Suppressor macrophage (primary cell): ENCODE results near the gene LHFPL6.
"Not testable (repeated sequence)": the region's sequence is repeated elsewhere in the genome, so short reads cannot be mapped to it uniquely, and the experiment has no call there.

Experiments
- DNase-seq, 4 experiments: peaks; one replicate each; pipeline ENCODE4 v3.0.0-alpha.2; 2020 to 2022

LHFPL6 gene

GRCh38 chr13:39341251-39341650 lies 261.7 kb downstream of the LHFPL6 start:
- peak in 1 of 4 experiments; percentile 17 for DNase-seq

DNA sequence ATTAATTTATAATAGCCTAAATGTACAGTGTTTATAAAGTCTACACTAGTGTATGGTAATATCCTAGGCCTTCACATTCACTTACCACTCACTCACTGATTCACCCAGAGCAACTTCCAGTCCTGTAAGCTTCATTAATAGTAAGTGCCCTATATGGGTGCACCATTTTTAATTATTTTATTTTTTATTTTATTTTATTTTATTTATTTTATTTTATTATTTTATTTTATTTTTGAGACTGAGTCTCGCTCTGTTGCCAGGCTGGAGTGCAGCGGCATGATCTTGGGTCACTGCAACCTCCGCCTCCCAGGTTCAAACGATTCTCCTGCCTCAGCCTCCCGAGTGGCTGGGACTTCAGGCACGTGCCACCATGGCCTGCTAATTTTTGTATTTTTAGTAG lies 264.9 kb downstream of the LHFPL6 start:
- DNase-seq: not testable (repeated sequence)

DNA sequence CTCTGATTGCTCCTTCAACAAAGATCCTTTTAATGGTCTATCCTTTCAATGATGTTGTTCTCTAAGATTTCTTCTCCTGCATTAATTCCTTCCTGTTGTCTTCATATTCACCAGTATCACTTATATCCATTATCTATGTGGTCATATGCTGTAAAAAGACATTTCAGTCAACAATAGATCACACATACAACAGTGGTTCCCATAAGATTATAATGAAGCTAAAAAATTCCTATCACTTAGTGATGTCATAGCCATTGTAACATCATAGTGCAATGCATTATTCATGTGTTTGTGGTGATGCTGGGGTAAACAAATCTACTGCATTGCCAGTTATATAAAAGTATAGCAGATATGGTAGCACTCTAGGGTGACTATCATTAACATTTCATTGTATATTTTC lies 266.1 kb downstream of the LHFPL6 start:
- no peak for DNase-seq

GRCh38 chr13:39336207-39336606 lies 266.8 kb downstream of the LHFPL6 start:
- DNase-seq: no peak

DNA sequence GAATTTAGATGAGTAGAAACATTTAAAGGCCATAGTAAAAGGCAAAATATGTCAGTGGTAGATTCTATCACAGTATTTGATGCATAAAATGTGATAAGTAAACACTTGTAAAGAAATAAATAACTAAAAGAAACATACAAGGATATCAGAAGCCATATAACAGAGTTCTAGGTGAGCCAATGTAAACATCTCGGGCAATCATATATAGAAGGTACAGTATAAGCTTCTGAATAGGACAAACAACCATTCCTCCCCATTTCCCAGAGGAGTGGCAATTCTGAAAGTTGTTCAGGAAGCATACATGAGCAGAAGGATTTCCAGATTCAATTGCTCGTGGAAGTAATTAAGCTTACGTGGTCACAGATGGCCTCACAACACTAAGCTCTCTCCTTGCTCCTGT lies 267.3 kb downstream of the LHFPL6 start:
- no peak for DNase-seq

DNA sequence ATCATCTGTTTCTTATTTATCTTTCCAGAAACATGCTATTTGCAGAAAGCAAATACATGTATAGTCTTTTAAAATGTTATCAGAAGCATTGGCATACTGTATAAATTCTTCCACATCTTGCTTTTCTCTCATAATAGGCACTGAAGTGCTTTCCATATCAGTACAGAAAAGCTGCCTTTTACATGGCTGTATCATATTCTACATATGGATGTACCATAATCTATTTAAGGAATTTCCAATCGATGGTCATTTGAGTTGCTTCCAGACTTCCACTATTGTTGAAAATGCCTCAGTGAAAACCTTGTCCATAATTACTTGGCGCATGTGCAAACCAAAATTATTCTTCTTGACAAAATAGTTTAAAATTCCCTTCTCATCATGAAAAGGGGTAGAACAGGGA lies 272.5 kb downstream of the LHFPL6 start:
- DNase-seq: no peak

DNA sequence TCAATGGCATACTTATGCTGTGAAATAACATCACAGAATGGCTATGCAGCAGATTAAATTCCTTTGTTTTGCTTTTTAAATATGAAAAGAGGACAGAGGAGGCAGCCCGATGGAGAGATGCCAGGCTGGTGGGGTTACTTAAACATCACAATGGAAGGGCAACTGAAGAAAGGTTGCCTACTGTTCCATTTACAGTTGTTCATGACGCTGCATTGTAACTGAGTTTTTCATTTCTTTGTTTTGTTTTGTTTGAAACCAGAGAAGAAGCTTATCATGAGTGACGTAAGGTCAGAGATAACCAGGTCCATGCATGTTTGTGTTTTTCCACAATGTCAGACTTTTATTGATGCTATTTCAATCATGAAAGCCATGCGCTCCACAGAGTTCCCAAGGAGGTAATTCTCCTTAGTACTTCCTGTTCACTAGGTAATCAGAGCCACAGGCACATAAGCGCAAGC lies 273.8 kb downstream of the LHFPL6 start:
- DNase-seq: no peak

DNA sequence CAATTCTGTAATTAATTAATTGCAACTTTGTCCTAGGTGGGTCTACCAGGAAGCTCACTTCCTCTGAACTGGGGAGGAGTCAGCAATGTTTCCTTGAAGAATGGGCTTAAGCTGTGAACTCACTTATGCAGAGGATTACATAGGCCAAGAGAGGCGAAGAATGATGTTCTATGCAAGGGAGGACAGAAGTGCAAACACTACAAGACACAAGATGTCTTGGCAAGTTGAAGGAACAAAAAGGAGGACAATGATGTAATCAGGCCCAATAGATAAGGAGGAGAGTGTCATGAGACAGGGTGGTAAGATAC lies 275.9 kb downstream of the LHFPL6 start:
- DNase-seq: no peak

- no peak for DNase-seq
Measured at GRCh38 chr13:39326469-39327171, 276.4 kb downstream of the LHFPL6 start.

GRCh38 chr13:39324806-39325311 lies 278.1 kb downstream of the LHFPL6 start:
- no peak for DNase-seq

DNA sequence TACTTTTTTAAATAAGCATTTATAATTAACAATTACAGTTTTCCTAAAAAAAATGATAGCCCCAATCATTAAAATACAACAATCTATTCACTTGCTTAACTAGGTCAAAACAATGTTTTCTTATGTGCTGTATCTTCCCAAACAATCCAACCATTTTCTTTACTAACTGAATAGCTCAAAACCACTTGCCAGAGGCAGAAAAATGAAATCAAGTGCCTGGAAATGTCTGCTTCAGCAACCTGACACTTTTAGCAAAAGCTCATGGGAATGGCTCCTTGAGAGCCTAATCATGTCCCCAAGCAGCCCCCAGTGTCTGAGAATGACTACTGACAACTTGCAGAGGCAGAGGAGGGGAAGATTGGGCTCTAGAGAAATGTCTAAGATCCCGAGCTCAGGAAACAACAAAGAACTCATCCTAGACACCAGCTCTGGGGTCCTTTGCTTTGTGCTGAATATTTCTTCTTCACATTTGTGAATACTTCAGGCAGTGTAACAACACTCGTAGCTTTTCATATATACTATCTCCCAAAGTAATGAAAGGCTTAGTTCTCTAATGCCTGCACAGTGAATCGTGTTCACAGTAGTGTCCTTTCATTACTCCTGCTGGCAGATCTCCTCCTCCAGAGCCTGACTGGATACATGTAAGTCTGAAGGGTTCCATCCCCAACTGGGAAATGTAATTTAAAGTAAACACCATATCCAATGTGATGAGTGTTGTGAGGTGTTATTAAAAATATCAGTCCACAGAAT lies 280.0 kb downstream of the LHFPL6 start:
- DNase-seq: no peak

- DNase-seq: peak in 3 of 4 experiments; percentile 27 to 51 (median 47)
Measured at GRCh38 chr13:39321574-39321973, 281.4 kb downstream of the LHFPL6 start.

DNA sequence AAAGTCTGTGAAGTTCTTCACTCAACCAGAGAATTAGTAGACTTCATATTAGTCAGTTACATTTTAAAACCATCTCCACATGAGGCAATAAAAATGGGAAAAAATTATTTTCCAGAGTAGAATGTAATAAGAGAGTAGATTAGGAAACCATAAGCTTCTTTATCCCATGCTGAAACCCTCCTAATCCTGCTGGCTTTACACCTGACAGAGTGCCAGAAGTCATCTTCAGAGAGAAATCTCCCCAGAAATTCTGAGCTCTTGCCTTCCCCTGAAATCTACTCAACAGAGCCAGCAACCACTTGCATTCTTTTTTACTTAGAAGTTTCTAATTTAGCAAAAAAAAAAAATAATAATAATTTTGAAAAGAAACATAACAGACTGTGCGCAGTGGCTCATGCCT lies 284.8 kb downstream of the LHFPL6 start:
- no peak for DNase-seq

- no peak for DNase-seq
Measured at GRCh38 chr13:39317291-39317690, 285.7 kb downstream of the LHFPL6 start.

GRCh38 chr13:39315796-39316195 lies 287.2 kb downstream of the LHFPL6 start:
- peak in 3 of 4 experiments; percentile 6 to 66 (median 61) for DNase-seq

DNA sequence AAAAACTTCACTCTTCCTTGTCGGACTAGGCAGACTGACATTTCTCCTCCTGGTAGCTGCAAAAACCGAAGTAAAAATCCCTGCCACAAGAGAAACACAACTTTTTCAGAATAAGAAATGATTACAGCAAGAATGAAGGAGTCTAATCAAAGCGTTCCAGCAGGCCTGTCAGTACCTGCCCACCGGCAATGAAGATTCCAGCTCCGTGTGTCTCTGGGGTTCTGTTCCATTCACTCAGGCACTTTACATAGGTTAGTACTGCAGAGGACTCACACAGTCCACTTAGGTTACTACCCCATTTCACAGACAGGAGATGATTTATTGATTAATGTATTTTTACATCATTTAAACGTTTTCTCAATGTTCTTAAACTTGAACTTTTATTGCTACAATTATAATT lies 289.3 kb downstream of the LHFPL6 start:
- no peak for DNase-seq

DNA sequence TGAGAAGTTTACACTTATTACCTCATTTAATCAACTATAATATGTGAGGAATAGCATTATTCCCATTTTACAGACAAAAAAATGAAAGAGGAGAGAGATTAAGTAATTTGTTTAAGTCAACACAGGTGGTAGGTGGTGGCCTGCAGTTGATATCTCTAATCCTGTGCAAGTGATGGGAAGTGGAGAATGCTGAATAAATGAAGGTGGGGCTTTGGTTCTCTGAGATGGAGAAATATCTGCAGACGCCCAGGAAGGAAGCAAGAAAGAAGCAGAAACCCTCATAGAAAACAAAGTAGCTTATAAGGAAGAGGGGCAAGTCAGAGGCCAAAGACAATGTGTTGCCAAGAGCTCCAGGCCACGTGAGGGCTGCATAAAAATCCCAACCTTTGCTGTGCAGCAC lies 290.4 kb downstream of the LHFPL6 start:
- DNase-seq: no peak

GRCh38 chr13:39311619-39312018 lies 291.4 kb downstream of the LHFPL6 start:
- no peak for DNase-seq

DNA sequence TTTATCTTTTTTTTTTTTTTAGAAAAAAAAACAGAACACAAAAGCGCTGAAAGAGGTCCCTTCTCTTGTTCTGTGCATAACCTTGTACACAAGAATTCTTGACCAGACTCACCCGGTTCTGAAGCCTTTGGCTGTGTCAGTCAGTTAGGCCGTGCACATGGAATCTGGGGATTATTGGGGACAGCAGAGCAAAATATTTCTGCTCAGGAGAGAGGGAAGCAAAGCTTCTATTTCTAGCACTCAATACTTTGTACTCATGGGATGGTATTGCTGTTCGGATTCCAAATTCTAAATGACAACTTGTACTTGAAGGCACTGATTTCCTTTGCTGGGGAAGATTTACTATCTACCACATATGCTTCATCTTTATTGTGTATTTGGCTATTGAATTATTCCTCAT lies 292.0 kb downstream of the LHFPL6 start:
- no peak for DNase-seq

- no peak for DNase-seq
Measured at GRCh38 chr13:39306639-39307589, 296.1 kb downstream of the LHFPL6 start.

DNA sequence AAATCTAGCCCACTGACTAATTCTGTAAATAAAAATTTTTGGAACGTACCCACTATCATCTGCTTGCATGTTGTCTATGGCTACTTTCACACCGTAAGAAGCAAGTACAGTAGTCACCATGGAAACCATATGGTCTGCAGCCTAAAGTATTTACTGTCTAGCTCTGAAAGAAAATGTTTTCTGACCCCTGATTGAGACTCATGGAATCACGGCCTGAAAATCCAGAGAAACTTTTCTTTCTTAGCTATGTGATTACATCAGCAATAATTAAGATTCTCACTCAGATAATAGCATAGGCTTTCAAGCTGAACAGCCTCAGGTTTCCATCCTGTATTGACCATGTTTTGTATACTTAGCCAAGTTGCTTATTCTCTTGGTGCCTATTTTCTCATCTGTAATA lies 300.2 kb downstream of the LHFPL6 start:
- no peak for DNase-seq

- DNase-seq: no peak
Measured at GRCh38 chr13:39298951-39299350, 304.0 kb downstream of the LHFPL6 start.

GRCh38 chr13:39297664-39298171 lies 305.3 kb downstream of the LHFPL6 start:
- DNase-seq: no peak
